T1000 (cell line): ENCODE data around the gene GBP5.
"Not testable (repeated sequence)": the region's sequence is repeated elsewhere in the genome, so short reads cannot be mapped to it uniquely, and the experiment has no call there.

Experiments
- DNase-seq: peaks from one replicate; lab custom pipeline; 2025; ENCODE audit warnings: mixed read lengths; lab: John Stamatoyannopoulos, UW

GBP5 gene

DNA sequence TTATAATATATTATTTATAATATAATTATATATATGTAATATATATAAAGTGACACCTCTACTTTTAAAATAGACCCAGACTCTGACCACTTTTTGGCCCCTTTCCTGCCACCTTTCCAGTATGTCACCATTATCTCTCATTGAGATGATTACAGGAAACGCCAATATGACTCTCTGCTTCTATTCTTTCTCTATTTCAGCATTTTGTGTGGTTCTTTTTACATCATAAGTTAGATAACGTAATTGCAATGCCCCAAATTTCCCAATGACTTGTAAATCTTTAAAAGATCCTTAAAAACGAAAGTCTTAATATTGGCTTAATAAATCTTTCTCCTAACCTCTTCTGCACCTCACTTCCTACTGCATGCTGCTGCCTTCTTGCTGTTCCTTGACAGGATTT is 8.1 kb upstream of the GBP5 start:
- DNase-seq = no peak

DNA sequence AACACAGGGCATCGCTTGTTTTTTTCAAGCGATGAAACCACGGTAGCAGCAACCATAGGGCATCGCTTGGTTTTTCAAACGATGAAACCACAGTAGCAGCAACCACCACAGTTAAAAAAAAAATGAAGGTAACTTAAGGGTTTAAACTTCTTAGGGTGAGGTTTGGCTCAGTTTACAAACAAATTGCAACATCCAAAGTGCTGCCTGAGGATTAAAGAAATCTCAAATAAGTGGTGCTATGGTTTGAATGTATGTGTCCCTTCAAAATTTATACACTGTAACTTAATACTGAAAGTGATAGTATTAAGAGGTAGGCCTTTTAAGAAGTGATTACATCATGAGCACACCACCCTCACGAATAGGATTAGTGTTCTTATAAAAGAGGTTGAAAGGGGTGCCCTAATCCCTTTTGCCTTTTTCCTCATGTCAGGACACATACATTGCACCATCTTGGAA is 6.4 kb upstream of the GBP5 start:
- DNase-seq = no peak

GRCh38 chr1:89277725-89278124 is 5.1 kb upstream of the GBP5 start:
- DNase-seq = no peak

- DNase-seq = no peak
Measured at GRCh38 chr1:89276690-89277089, 4.0 kb upstream of the GBP5 start.

DNA sequence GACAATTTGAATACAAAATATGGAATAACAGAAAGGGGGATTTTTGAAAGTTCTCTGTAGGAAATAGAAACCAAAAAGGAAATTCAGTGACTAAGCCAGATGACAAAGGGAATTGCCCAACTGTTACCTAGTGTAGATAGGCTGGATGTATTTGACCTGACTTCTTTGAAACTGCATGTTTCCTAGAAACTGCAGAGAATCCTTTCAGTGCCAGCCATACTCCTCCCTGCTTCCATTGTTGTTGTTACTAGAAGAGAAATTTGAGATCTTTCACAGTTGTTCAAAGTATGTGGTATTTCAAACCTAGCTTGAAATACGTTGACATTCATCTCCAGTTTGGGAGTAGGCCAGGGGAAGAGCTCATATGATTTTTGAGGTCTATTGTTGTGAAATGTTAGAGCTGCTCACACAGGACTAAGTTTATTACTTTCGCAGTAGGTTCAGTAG is 1.8 kb upstream of the GBP5 start:
- DNase-seq = no peak

DNA sequence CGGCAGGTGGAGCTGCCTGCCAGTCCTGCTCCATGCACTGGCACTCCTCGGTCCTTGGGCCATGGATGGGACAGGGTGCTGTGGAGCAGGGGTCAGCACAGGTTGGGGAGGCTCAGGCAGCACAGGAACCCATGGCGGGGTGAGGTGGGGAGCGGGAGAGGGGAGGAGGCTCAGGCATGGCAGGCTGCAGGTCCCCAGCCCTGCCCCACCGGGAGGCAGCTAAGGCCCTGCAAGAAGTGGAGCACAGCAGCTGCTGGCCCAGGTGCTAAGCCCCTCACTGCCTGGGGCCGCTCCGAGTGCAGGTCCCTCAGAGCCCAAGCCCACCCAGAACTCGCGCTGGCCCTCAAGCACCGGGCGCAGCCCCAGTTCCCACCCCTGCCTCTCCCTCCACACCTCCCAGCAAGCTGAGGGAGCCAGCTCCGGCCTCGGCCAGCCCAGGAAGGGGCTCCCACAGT is 691 bp upstream of the GBP5 start:
- DNase-seq = no peak

GRCh38 chr1:89271341-89272015 is 1.2 kb downstream of the GBP5 start:
- DNase-seq = no peak

DNA sequence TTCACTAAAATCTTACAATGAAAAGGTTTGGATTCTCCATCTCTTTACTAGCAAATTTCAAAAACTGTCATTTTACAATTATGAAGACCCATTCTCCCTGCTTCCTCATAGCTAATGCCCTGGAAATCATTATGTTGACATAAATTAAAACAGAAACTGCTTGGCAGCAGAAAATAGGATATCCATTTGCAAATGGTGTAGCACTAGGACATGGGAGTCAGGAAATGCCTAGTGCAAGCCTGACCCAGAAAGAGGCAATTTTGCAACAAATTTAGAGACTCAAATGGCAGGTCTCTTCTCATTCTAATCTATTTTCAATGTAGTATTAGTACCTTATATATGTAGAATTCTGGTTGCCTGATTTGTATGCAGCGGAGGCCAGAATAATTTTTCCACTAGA is 2.2 kb downstream of the GBP5 start:
- DNase-seq = no peak

DNA sequence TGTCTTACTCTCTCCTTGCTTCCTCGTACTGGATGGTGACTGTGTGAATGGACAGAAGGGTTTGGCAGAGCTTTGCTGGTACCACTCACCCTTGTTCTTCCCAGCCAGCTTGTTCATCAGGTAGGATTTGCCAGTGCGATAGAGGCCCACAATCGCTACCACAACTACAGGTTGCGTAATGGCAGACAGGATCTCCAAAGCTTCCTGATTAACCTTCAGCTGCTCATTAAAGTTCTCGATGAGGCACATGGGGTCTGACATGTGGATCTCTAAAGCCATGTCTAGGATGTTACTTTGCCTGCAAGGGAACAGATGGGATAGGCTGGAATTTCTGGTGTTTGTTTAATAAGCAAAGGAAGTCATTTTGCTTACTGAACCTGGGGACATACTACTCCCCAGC is 3.4 kb downstream of the GBP5 start:
- no peak for DNase-seq

- DNase-seq = no peak
Measured at GRCh38 chr1:89262643-89263042, 10.0 kb downstream of the GBP5 start.

- DNase-seq = no peak
Measured at GRCh38 chr1:89261926-89262515, 10.6 kb downstream of the GBP5 start.

- no peak for DNase-seq
Measured at GRCh38 chr1:89260566-89261255, 11.9 kb downstream of the GBP5 start.

DNA sequence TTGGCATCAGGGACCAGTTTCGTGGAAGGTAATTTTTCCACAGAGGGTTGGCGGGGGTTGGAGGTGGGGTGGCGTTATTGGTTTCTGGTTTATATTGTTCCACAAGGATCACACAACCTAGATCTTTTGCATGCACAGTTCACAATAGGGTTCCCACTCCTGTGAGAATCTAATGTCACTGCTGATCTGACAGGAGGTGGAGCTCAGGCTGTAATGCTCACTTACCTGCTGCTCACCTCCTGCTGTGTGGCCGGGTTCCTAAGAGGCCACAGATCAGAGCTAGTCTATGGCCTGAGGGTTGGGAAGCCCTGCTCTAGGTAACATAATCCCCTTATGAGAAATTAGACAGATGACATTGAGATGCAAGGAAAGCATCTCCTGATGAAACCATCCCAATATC is 12.6 kb downstream of the GBP5 start:
- DNase-seq = no peak

DNA sequence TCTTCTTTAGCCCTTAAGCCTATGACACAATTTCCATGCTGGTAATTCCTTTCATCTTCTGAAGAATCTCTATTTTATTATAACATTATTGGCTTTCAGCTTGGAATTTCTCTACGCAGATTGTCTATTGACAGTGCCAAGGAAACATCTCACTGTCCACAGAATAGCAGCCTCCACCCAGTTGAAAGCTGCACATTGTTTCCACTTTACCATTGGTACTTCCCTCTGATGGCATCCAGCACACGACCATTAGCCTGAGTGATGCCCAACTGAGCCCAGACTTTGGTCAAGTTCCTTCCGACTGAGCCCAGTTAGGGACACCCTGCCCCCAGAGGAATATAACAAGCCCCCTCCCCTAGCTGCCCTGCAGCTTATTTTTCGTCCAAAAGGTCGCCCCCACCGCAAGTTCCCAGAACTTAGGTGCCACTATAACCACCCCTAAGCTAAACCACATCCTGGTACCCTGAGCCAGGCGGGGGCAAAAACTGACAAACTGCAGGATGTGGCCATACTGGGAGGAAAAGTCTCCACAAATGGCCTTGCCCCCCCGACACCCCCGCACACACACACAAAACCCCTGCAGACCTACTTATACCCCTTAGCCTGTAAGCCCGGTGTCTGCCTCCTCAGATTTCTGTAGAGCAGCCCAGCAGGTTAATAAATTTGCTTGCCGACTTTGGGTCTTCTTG is 13.2 kb downstream of the GBP5 start:
- no peak for DNase-seq

DNA sequence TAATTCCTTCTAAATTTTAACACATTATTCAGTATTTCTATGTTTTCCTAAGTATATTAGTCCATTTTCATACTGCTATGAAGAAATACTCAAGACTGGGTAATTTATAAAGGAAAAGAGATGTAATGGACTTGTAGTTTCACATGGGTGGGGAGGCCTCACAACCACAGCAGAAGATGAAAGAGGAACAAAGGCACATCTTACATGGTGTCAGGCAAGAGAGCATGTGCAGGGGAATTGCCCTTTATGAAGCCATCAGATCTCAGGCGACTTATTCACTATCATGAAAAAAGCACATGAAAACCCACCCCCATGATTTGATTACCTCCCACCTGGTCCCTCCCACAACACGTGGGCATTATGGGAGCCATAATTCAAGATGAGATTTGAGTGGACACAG is 15.6 kb downstream of the GBP5 start:
- no peak for DNase-seq

DNA sequence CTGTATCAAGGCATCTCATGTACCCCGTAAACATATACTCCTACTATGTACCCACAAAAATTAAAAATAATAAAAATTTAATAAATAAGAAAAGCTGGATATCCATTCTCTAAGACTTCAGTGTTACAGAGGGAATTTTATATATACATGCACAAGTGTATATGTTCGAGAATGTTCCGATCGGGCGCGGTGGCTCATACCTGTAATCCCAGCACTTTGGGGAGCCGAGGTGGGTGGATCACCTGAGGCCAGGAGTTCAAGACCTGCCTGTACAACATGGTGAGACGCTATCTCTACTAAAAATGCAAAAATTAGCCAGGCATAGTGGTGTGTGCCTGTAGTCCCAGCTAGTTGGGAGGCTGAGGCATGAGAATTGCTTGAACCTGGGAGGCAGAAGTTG is 17.1 kb downstream of the GBP5 start:
- not testable (repeated sequence) for DNase-seq

DNA sequence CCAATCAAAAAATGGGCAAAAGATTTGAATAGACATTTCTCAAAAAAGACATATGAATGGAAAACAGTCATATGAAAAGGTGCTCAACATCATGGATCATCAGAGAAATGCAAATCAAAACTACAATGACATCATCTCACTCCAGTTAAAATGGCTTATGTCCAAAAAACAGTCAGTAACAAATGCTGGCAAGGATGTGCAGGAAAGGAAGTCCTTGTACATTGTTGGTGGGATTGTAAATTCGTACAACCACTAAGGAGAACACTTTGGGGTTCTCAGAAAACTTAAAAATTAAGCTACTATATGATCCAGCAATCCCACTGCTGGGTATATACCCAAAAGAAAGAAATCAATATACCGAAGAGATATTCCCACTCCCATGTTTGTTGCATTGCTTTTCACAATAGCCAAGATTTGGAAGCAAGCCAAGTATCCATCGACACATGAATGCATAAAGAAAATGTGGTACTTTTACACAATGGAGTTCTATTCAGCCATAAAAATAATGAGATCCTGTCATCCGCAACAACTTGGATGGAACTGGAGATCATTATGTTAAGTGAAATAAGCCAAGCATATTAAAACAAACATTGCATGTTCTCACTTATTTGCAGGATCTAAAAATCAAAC is 17.9 kb downstream of the GBP5 start:
- DNase-seq = no peak

- no peak for DNase-seq
Measured at GRCh38 chr1:89243046-89243445, 29.6 kb downstream of the GBP5 start.
